Right lobe of liver (tissue), 6 donors: ENCODE measurements around the gene CCDC88B. TPM values are rescaled to one million over a fixed set of nuclear protein-coding genes. Genes with fewer than 3 reads are reported as not detected.

Source experiments
- ATAC-seq, 4 donors: fragments of 200-7000 bp; cut with Tn5 transposase; one replicate each; pipeline ENCODE4 v1.9.1; 2020; ENCODE audit warnings: mild to moderate bottlenecking in 4 of 4, moderate library complexity in 4 of 4
- DNase-seq, 3 donors: peaks; one replicate each; pipeline ENCODE4 v3.0.0-alpha.2; 2020
- H3K27ac ChIP-seq, 3 donors: fragments of 200-600 bp; one replicate each; pipeline ENCODE4 v1.8.0; 2022
- H3K27me3 ChIP-seq, 2 donors: fragments of 200-600 bp; one replicate each; pipeline ENCODE4 v1.8.0; 2022
- H3K36me3 ChIP-seq, 4 donors: fragments of 200-600 bp; sonication (generic) in 1 of 4; one replicate each; pipeline versions ENCODE4 v1.5.1 to v1.8.0; 2017 to 2022; ENCODE audit warnings: control low read depth in 1 of 4
- H3K4me1 ChIP-seq, 4 donors: fragments of 200-600 bp; sonication (generic) in 1 of 4; one replicate each; pipeline versions ENCODE4 v1.5.1 to v1.8.0; 2017 to 2022; ENCODE audit warnings: control low read depth in 1 of 4
- H3K4me3 ChIP-seq, 3 donors: fragments of 200-600 bp; one replicate each; pipeline ENCODE4 v1.8.0; 2022
- H3K9me3 ChIP-seq, 4 donors: fragments of 200-600 bp; sonication (generic) in 1 of 4; one replicate each; pipeline versions ENCODE4 v1.5.1 to v1.8.0; 2017 to 2022; ENCODE audit warnings: control low read depth in 1 of 4
- CTCF ChIP-seq, 4 donors: fragments of 200-600 bp in 3 of 4; fragments of 450-650 bp in 1 of 4; IDR thresholded peaks; one replicate each; pipeline versions ENCODE4 v1.5.1 to v1.8.0; 2016 to 2022; ENCODE audit warnings: antibody characterized with exemption in 4 of 4, mild to moderate bottlenecking in 2 of 4
- POLR2A ChIP-seq: fragments of 450-650 bp; IDR thresholded peaks from one replicate; pipeline ENCODE4 v1.6.1; 2017; ENCODE audit warnings: antibody characterized with exemption, mild to moderate bottlenecking
- whole genome bisulfite sequencing: methylation state at CpG from one replicate; pipeline ENCODE4 v1.1.6; 2018; ENCODE audit warnings: low coverage, low lambda C conversion rate; ENCODE audit not compliant: insufficient coverage; ENCODE audit errors: missing lambda C conversion rate; 5-methylcytosine and 5-hydroxymethylcytosine counted together
- intact Hi-C, 2 donors: fragments of 100-400 bp; cut with DNase I; formaldehyde crosslinking; loops; one replicate each; pipeline versions ENCODE4 v1.11.2 to v1.14.1; 2022
- total RNA-seq, 6 experiments: library from RNA; depleted of rRNA in 2 of 6; stranded (reverse); fragments of >200 nt in 2 of 6; fragmentation: NEBNext Ultra II Directional in 3 of 6; extraction: Animal tissue kit (Norgen Biotek cat#: 25700) in 3 of 6; gene quantifications; one replicate each; pipeline versions ENCODE4 v1.1.0 to v1.2.4, GENCODE V29; 2016 to 2023
- donor health status: DM: no; HTN: yes; CAD: no.
- donor health status: DM: no; HTN: no; CAD: no.
- donor health status: DM: no; HTN: no; CAD: no.
- donor health status: DM: no; HTN: yes; CAD: no.
- donor health status: DM: no; HTN: yes; CAD: no.

The CCDC88B gene
- total RNA-seq, 6 experiments from 2014 or later: 2.4 to 10.6 (median 4.9) TPM

- WGBS: 60% methylated on average over 1 of the region's 18 CpGs
- TF ChIP-seq POLR2A (no peak), CTCF (IDR thresholded peaks at IDR 0.05) (peak; percentile 12 to 36 (median 19))
- intact Hi-C loops: no loop called here
- Histone ChIP-seq H3K4me1 (peaks cover 0 to 11% (median 2%) of the 10 kb centered on the region in 4 donors), H3K27ac (no peak overlapping the region), H3K9me3 (no peaks in the 10 kb centered on the region), H3K27me3 (no peaks in the 10 kb centered on the region), H3K4me3 (no peak overlapping the region), H3K36me3 (no peaks in the 10 kb centered on the region)
- no peak for ATAC-seq
- DNase-seq: peak in 1 of 3 donors; percentile 58
Measured at GRCh38 chr11:64343767-64344559, 4.0 kb downstream of the CCDC88B start.

- Histone ChIP-seq H3K4me1 (peaks cover 0 to 11% (median 2%) of the 10 kb centered on the region in 4 donors), H3K27me3 (no peaks in the 10 kb centered on the region), H3K36me3 (no peaks in the 10 kb centered on the region), H3K27ac (no peak overlapping the region), H3K4me3 (no peak overlapping the region), H3K9me3 (no peaks in the 10 kb centered on the region)
- intact Hi-C loops: no loop called here
- ATAC-seq (no peak), DNase-seq (no peak)
- WGBS: 100% methylated on average over 9 of the region's 28 CpGs
- TF ChIP-seq CTCF (IDR thresholded peaks at IDR 0.05) (no peak), POLR2A (no peak)
Measured at GRCh38 chr11:64344787-64345186, 4.8 kb downstream of the CCDC88B start.

- TF ChIP-seq POLR2A (no peak), CTCF (IDR thresholded peaks at IDR 0.05) (no peak)
- Histone ChIP-seq H3K9me3 (no peaks in the 10 kb centered on the region), H3K4me3 (no peak overlapping the region), H3K27ac (no peak overlapping the region), H3K4me1 (peaks cover 0 to 6% (median under 1%) of the 10 kb centered on the region in 4 donors), H3K27me3 (no peaks in the 10 kb centered on the region), H3K36me3 (no peaks in the 10 kb centered on the region)
- 82% methylated on average over 6 of the region's 12 CpGs for WGBS
- DNase-seq (no peak), ATAC-seq (no peak)
- intact Hi-C loops: no loop called here
Measured at GRCh38 chr11:64347193-64347867, 7.3 kb downstream of the CCDC88B start.

GRCh38 chr11:64348383-64349024 is 8.5 kb downstream of the CCDC88B start:
- H3K9me3 ChIP-seq: no peaks in the 10 kb centered on the region
- WGBS: 90% methylated on average over 2 of the region's 14 CpGs
- no peak overlapping the region for H3K27ac ChIP-seq
- no peaks in the 10 kb centered on the region for H3K27me3 ChIP-seq
- DNase-seq (no peak), ATAC-seq (no peak)
- intact Hi-C loops: no loop called here
- no peaks in the 10 kb centered on the region for H3K36me3 ChIP-seq
- no peaks in the 10 kb centered on the region for H3K4me1 ChIP-seq
- no peak overlapping the region for H3K4me3 ChIP-seq
- TF ChIP-seq POLR2A (no peak), CTCF (IDR thresholded peaks at IDR 0.05) (no peak)
